Measurements from ENCODE around the gene C19orf44. TPM values are rescaled to one million over a fixed set of nuclear protein-coding genes. Genes with fewer than 3 reads are reported as not detected.
"Not testable (repeated sequence)": the region's sequence is repeated elsewhere in the genome, so short reads cannot be mapped to it uniquely, and the experiment has no call there.

Gene C19orf44
- total and polyA plus RNA-seq, 9 donors = 6.3 to 12.2 (median 9.4) TPM

DNA sequence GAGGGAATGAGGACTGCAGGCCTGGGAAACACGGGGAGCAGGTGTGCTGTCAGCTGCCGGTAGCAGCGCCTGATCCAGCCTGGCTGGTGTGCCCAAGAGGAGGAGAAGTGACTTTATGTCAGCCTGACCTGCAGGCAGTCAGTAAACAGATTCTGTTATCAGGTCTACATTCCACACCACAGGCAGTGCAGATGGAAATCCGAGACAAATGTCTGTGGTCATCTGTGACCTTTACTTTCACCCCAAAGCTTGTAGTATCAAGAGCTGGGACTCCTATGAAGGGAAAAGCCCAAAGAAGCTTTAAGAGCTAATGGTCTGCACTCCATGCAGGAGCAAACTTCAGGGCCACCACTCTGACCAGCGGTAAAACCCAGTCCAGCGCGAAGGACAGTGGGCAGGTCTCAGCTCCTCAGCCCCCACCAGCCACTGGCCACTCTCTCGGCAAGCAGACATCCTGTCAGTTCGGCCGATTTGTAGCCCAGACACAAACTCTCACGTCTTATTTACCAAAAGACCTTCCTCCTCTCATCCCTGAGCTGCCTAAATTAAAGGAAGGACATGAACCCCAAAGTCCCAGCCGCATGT, 32.1 kb upstream of the C19orf44 start:
- Histone ChIP-seq H3K9me3 (no peaks in the 10 kb centered on the region), H3K27ac (peak overlapping the region in 1 of 2 donors; percentile 39), H3K36me3 (no peaks in the 10 kb centered on the region), H3K4me3 (no peak overlapping the region), H3K4me1 (ENCODE audit: insufficient read depth) (peaks cover 13% of the 10 kb centered on the region), H3K27me3 (no peaks in the 10 kb centered on the region)
- TF ChIP-seq POLR2A (IDR thresholded peaks at IDR 0.05) = no peak
- TF ChIP-seq, protein P1, sequence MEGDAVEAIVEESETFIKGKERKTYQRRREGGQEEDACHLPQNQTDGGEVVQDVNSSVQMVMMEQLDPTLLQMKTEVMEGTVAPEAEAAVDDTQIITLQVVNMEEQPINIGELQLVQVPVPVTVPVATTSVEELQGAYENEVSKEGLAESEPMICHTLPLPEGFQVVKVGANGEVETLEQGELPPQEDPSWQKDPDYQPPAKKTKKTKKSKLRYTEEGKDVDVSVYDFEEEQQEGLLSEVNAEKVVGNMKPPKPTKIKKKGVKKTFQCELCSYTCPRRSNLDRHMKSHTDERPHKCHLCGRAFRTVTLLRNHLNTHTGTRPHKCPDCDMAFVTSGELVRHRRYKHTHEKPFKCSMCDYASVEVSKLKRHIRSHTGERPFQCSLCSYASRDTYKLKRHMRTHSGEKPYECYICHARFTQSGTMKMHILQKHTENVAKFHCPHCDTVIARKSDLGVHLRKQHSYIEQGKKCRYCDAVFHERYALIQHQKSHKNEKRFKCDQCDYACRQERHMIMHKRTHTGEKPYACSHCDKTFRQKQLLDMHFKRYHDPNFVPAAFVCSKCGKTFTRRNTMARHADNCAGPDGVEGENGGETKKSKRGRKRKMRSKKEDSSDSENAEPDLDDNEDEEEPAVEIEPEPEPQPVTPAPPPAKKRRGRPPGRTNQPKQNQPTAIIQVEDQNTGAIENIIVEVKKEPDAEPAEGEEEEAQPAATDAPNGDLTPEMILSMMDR (IDR thresholded peaks at IDR 0.05) = no peak
- TF ChIP-seq EP300 (IDR thresholded peaks at IDR 0.05) = no peak
- intact Hi-C loops (cut with DNase I) = no loop called here
- no peak for DNase-seq
- 12 to 28% (median 21%) methylated on average over 12 of the region's 12 CpGs for WGBS, 3 donors

DNA sequence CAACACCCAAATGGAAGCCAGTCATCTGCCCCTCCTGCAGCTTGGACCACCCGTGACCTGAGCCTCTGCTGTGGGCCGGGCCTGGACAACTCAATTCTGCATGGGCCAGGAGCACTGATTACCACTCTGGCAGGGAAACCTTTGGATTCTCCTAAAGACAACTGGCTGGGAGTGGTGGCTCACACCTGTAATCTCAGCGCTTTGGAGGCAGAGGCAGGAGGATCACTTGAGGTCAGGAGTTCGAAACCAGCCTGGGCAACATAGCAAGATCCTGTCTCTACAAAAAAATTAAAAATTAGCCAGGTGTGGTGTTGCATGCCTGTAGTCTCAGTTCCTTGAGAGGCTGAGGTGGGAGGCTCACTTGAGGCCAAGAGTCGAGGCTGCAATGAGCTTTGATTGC, 31.0 kb upstream of the C19orf44 start:
- intact Hi-C loops (cut with DNase I) = no loop called here
- TF ChIP-seq POLR2A (IDR thresholded peaks at IDR 0.05) (no peak), EP300 (IDR thresholded peaks at IDR 0.05) (no peak)
- TF ChIP-seq, protein P1 (IDR thresholded peaks at IDR 0.05) = no peak
- Histone ChIP-seq H3K27me3 (no peaks in the 10 kb centered on the region), H3K4me1 (ENCODE audit: insufficient read depth) (peaks cover 13% of the 10 kb centered on the region), H3K36me3 (no peaks in the 10 kb centered on the region), H3K27ac (no peak overlapping the region), H3K9me3 (no peaks in the 10 kb centered on the region), H3K4me3 (no peak overlapping the region)
- DNase-seq = no peak
- 92 to 97% (median 96%) methylated on average over 5 of the region's 5 CpGs for WGBS, 3 donors

DNA sequence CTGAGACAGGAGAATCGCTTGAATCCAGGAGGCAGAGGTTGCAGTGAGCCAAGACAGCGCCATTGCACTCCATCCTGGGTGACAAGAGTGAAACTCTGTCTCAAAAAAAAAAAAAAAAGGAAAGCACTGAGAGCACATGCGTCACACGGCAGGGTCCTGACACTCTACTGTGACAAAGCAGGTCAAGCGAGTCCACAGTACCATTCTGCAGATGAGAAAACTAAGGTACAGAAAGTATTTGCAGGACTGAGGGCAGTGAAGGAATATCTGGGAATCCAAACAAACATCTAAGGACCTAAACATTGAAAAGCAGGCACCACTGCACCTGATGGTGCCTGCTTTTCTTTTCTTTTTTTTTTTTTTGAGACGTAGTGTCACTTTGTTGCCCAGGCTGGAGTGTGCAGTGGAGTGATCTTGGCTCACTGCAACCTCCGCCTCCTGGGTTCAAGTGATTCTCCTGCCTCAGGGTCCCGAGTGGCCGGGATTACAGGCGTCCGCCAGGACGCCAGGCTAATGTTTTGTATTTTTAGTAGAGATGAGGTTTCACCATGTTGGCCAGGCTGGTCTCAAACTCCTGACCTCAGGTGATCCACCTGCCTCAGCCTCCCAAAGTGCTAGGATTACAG, 29.3 kb upstream of the C19orf44 start:
- WGBS, 3 donors = 81 to 90% (median 84%) methylated on average over 12 of the region's 12 CpGs
- intact Hi-C loops (cut with DNase I); H3K9me3 ChIP-seq; DNase-seq; H3K27me3 ChIP-seq; H3K36me3 ChIP-seq; H3K27ac ChIP-seq; H3K4me3 ChIP-seq: not testable (repeated sequence)
- peaks cover 13% of the 10 kb centered on the region for H3K4me1 ChIP-seq (ENCODE audit: insufficient read depth)

DNA sequence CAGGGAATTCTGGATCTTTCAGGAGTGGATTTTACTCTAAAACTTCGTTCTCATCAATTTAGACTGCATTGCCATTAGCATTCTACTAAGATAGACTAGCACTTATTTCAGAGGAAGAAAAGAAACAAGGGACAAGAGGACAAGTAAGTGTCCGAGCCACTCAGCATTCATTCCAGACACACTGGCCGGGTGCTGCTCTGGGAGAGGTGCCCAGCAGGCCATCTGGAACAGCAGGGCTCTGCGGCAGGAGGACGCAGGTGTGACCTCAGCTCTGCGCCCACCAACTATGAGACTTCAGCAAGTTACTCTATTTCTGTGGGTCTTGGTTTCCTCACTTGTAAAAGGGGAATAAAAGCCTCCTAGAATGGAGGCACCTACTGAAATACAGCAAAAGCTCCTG, 28.6 kb upstream of the C19orf44 start:
- intact Hi-C loops (cut with DNase I) = no loop called here
- no peak for TF ChIP-seq EP300 (IDR thresholded peaks at IDR 0.05)
- DNase-seq = no peak
- H3K9me3 ChIP-seq = no peaks in the 10 kb centered on the region
- H3K36me3 ChIP-seq = no peaks in the 10 kb centered on the region
- 69 to 83% (median 69%) methylated on average over 6 of the region's 6 CpGs for WGBS, 3 donors
- H3K4me3 ChIP-seq = no peak overlapping the region
- no peak overlapping the region for H3K27ac ChIP-seq
- H3K4me1 ChIP-seq (ENCODE audit: insufficient read depth) = peaks cover 13% of the 10 kb centered on the region
- H3K27me3 ChIP-seq = no peaks in the 10 kb centered on the region

DNA sequence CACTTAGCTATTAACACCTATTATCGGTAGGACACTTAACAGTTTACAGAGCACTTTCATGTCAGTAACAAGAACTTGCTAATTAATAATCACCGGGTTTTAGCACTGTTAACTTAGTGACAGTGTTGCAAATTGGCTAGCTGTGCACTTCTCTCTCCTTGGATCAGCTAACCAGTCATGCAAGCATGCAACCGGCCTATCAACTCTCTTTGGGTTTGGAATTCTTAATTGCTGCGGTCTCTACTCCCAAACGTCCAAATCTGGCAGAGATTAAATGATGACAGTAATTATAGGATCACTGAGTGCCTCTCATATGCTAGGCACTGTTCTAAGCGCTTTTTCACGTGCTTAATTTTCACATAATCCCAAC, 25.7 kb upstream of the C19orf44 start:
- no peak for TF ChIP-seq POLR2A (IDR thresholded peaks at IDR 0.05)
- no peak for TF ChIP-seq EP300 (IDR thresholded peaks at IDR 0.05)
- TF ChIP-seq, protein P1 (IDR thresholded peaks at IDR 0.05) = no peak
- WGBS, 3 donors = 14 to 20% (median 17%) methylated on average over 7 of the region's 7 CpGs

More for the DNA sequence above, 25.7 kb upstream of the C19orf44 start:
- intact Hi-C loops (cut with DNase I) = no loop called here
- H3K36me3 ChIP-seq = no peaks in the 10 kb centered on the region
- peak overlapping the region; percentile 91 for H3K4me3 ChIP-seq
- no peaks in the 10 kb centered on the region for H3K27me3 ChIP-seq
- H3K9me3 ChIP-seq = no peaks in the 10 kb centered on the region
- H3K4me1 ChIP-seq (ENCODE audit: insufficient read depth) = no peaks in the 10 kb centered on the region
- no peak for DNase-seq
- no peak overlapping the region for H3K27ac ChIP-seq

All from ovary (tissue), 9 donors.